Activated T-cell treated with anti-CD3 and anti-CD28 coated beads, Interleukin-2, amount 50 U/mL, for 72 hours (primary cell): Measurements from ENCODE around the gene RIC8B. TPM values are rescaled to one million over a fixed set of nuclear protein-coding genes. Genes with fewer than 3 reads are reported as not detected.

Source experiments
- ATAC-seq, 2 donors: fragments of 150-1000 bp; cut with Tn5 transposase; replicated peaks in 1 of 2; 2 replicates each; pipeline ENCODE4 v1.10.0; 2021; ENCODE audit warnings: moderate library complexity in 2 of 2, mild to moderate bottlenecking in 1 of 2
- DNase-seq, 2 donors: peaks; one replicate each; pipeline ENCODE4 v3.0.0; 2021 to 2022; ENCODE audit warnings: mixed read lengths in 1 of 2
- H3K27ac Mint-ChIP-seq: one replicate; pipeline ENCODE4 v1.8.0; 2022; ENCODE audit warnings: mild to moderate bottlenecking, moderate library complexity, mixed read lengths
- H3K27me3 Mint-ChIP-seq: one replicate; pipeline ENCODE4 v1.8.0; 2022; ENCODE audit warnings: low read depth, mixed read lengths
- H3K36me3 Mint-ChIP-seq, 2 donors: one replicate each; pipeline ENCODE4 v1.8.0; 2022; ENCODE audit warnings: mixed read lengths in 2 of 2, mild to moderate bottlenecking in 1 of 2; ENCODE audit not compliant: insufficient read depth in 2 of 2
- H3K4me1 Mint-ChIP-seq: one replicate; pipeline ENCODE4 v1.8.0; 2022; ENCODE audit warnings: low read depth, mixed read lengths
- H3K4me3 Mint-ChIP-seq, 2 donors: one replicate each; pipeline ENCODE4 v1.8.0; 2022; ENCODE audit warnings: mild to moderate bottlenecking in 2 of 2, mixed read lengths in 2 of 2, moderate library complexity in 2 of 2
- H3K9me3 Mint-ChIP-seq, 2 donors: one replicate each; pipeline ENCODE4 v1.8.0; 2022; ENCODE audit warnings: mixed read lengths in 2 of 2
- total RNA-seq, 2 donors: library from RNA; stranded (reverse); gene quantifications; one replicate each; pipeline ENCODE4 v1.2.3, GENCODE V29; 2022

The RIC8B gene
- total RNA-seq, 2 donors from 2014 or later: 11.8 to 15.2 TPM

DNA sequence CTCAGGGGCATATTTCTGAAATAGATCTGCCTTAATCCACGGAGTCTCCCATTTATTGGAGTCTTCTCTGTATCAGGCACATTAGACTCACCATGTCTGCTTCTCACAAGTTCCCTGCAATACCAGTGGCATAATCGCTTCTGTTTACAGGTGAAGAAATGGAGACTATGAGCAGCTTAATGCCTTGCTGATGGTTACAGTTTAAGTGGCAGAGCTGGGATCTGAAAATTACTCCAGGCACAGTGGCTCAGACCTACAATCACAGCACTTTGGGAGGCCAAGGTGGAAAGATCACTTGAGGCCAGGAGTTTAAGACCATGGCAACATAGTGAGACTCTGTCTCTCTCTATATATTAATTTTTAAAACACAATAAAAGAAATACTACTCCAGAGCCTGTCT, 7.3 kb upstream of the RIC8B start:
- H3K4me3 Mint-ChIP-seq: peak overlapping the region; percentile 69 to 71

DNA sequence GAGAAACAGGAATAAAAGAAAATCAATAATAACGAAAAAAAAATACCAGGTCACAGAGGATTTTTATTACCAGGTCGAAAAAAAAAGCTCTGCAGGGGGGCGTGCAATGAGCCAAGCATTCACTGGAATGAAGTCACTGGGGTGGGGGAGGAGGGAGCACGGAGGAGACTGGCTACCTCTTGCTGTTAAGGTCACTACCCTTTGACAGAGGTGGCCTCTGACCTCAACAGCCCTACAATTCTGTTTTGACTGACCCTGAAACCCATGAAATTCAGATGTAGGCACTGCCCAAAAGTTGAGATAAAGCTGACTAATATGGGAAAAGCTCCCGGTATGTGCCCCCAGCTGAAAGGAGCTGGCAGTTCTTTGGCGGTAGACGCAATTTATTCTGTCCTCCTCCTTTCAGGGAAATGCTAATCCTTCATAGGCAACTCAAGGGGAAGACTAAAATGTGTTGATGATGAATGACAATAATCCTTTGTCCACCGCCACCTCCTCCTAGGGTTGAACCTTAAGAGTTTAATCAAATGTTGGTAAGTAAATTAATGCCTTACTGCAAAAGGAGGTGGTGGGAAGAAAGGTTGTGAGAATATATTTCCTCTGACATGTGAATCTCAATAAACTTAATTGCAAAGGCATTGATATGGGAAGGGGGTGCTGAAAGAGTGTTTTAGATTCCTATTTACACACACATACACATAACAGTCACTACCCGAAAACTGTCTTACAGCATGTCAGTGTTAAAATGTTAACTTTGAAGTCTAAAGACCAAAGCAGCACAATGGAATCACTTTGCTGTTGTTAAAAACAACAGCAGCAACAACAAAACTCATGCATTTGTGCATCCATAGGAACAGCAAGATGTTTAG, 6.3 kb upstream of the RIC8B start:
- H3K4me1 Mint-ChIP-seq: peaks cover 23% of the 10 kb centered on the region
- no peaks in the 10 kb centered on the region for H3K36me3 Mint-ChIP-seq
- no peaks in the 10 kb centered on the region for H3K27me3 Mint-ChIP-seq
- peak overlapping the region in 1 of 2 donors; percentile 47 for H3K4me3 Mint-ChIP-seq
- DNase-seq (no peak), ATAC-seq (no peak)
- no peak overlapping the region for H3K27ac Mint-ChIP-seq
- no peaks in the 10 kb centered on the region for H3K9me3 Mint-ChIP-seq

More for the DNA sequence above, 7.3 kb upstream of the RIC8B start:
- Mint-ChIP-seq H3K36me3 (no peaks in the 10 kb centered on the region), H3K4me1 (peaks cover 23% of the 10 kb centered on the region), H3K9me3 (no peaks in the 10 kb centered on the region), H3K27ac (peak overlapping the region; percentile 78), H3K27me3 (no peaks in the 10 kb centered on the region)
- ATAC-seq (no peak), DNase-seq (no peak)

DNA sequence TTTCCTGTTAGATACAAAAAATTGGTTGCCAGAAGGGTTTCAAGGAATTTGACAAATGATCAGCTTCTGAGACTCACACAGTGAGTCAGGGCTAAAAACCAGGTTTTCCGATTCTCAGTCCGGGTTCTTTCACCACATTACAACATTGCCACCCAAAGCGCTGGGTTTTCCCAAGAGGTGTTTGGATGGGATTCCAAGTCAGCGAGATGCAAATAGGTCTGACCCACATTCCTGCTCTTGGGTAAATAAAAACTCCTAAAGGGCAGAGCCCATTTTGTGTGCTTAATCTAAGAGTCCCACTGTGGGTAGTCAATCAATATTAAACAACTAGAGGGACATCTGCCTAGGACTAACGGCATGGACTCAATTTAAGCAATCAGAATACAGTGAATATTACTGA, 5.4 kb upstream of the RIC8B start:
- Mint-ChIP-seq H3K9me3 (no peaks in the 10 kb centered on the region), H3K4me1 (peaks cover 23% of the 10 kb centered on the region), H3K4me3 (no peak overlapping the region), H3K27ac (no peak overlapping the region), H3K36me3 (peaks cover 0 to 2% of the 10 kb centered on the region in 2 donors), H3K27me3 (no peaks in the 10 kb centered on the region)
- no peak for ATAC-seq
- DNase-seq: no peak

DNA sequence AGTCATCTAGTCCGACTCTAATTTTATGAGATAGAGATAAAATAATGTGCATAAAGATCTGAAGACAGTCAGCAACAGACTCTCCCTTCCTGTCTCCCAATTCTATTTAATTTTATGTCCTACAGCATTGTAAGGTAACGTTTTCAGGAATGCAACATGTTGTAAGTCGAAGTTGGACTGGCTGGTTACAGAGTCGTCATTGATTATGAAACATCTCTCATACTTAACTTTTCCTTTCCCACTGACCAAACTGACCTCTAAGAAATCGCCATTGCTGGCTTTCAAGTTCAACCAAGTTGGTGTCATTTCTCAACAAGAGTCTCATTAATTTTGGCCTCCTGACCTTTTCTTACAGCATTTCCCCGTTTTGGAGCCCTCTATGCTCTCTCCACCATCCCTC, 4.9 kb upstream of the RIC8B start:
- Mint-ChIP-seq H3K27ac (no peak overlapping the region), H3K9me3 (no peaks in the 10 kb centered on the region), H3K4me3 (no peak overlapping the region), H3K27me3 (no peaks in the 10 kb centered on the region), H3K4me1 (peaks cover 23% of the 10 kb centered on the region), H3K36me3 (peaks cover 0 to 4% of the 10 kb centered on the region in 2 donors)
- DNase-seq: no peak
- no peak for ATAC-seq

DNA sequence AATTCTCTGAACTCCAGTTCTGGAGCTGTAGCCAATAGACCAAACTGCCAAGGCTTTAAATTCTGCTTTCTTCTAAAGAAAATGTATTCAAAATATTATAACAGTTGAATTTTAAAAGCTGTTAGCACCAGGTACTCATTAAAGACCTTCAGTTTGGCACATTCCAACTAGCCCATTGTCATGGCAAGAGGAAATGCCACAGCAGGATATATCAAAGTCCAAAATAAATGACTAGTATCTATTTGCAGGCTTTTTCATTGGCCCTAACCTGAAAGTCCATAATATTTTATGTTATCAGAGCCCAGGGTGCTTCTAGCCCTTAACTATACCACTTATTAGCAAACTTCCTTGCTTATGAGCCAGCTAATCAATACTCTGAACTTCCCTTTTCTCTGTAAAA, 3.1 kb upstream of the RIC8B start:
- Mint-ChIP-seq H3K4me1 (peaks cover 34% of the 10 kb centered on the region), H3K27ac (no peak overlapping the region), H3K9me3 (no peaks in the 10 kb centered on the region), H3K4me3 (no peak overlapping the region), H3K27me3 (no peaks in the 10 kb centered on the region), H3K36me3 (peaks cover 3 to 8% of the 10 kb centered on the region in 2 donors)
- DNase-seq (no peak), ATAC-seq (no peak)

DNA sequence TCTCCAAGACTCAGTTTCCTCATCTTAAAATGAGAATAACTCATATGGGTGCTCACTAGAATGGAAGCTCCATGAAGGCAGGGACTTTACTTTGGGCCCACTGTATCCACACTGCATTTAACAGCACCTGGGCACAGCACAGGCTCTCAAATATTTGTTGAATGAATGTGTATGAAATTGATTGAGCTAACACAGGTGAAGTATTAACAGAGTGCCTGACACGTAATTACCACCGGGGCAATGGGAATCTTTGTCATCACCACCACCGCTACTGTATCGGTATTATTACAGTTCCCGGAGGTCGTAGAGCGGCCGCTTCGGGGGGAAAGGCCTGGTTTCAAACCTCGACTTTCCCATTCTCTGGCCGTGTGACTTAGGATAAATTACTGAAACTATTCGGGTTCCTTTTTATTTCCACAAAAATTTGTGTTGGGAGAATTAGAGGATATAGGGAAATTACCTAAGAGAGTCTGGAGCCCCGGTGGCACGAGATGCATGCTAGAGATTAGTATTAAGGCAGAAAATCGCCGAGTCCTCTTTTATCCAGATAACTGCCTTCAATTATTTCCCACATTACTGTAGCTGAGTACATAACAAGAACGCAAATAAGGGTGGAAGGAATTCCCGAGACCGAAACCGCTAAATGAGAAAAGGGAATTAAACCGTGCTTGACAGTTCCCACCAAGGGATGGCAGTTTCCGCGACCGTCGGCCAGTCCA, 1.0 kb upstream of the RIC8B start:
- ATAC-seq: no peak
- DNase-seq: no peak

DNA sequence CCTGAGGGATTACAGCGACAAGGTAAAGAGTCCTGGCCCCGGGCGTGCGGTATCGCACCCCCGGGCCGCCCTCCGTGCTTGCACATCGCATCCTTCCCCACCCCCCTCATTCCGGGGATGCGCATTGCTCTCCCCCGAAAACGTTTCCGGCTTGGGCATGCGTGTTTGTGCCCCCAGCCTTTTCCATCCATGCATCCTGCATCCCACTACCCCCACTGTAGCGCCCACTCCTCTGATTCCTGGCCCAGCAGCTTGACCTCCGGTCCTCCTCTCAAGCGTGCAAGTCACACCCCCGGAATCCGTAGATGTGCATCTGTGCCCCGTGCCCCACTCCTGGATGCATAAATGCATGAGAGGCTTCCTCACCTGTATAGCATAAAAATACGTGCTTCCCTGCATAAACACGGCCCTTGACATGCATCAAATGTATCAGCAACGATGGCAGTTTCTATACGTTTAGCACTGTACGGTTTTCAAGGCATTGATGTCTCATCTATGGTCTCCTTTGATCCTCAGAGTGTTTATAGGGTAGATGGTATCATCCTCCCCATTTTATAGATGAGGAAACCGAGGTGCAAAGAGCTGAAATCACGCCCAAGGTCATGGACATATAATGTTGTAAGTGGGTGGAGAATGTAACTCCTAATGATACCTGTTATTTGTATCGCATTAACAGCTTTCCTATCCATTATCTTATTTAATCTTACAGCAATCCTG, 484 bp downstream of the RIC8B start:
- H3K9me3 Mint-ChIP-seq: no peaks in the 10 kb centered on the region
- H3K27me3 Mint-ChIP-seq: no peaks in the 10 kb centered on the region
- ATAC-seq (peak in 1 of 2 donors; percentile 16), DNase-seq (peak in 1 of 2 donors; percentile 32)
- H3K4me3 Mint-ChIP-seq: peak overlapping the region; percentile 95 to 99
- peaks cover 3 to 8% of the 10 kb centered on the region in 2 donors for H3K36me3 Mint-ChIP-seq
- peaks cover 27% of the 10 kb centered on the region for H3K4me1 Mint-ChIP-seq
- H3K27ac Mint-ChIP-seq: peak overlapping the region; percentile 89

More for the DNA sequence above, 1.0 kb upstream of the RIC8B start:
- no peaks in the 10 kb centered on the region for H3K27me3 Mint-ChIP-seq
- H3K4me3 Mint-ChIP-seq: peak overlapping the region; percentile 95 to 99
- peaks cover 27% of the 10 kb centered on the region for H3K4me1 Mint-ChIP-seq
- peak overlapping the region; percentile 93 for H3K27ac Mint-ChIP-seq
- H3K36me3 Mint-ChIP-seq: peaks cover 3 to 8% of the 10 kb centered on the region in 2 donors
- H3K9me3 Mint-ChIP-seq: no peaks in the 10 kb centered on the region

DNA sequence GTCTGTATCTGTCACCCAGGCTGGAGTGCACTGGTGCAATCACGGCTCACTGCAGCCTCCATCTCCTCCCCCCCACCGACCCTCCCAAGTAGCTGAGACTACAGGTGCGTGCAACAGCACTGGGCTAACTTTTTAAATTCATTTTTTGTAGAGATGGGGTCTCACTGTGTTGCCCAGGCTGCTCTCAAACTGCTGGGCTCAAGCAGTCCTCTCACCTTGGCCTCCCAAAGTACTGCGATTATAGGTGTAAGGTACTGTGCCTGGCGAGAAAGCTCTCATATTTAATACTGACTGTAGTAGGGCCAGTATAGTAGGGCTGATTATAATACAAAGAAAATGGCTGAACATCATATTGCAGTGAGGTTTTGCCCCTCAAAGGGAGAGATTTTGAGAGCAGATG, 2.4 kb downstream of the RIC8B start:
- no peak for ATAC-seq
- H3K9me3 Mint-ChIP-seq: no peaks in the 10 kb centered on the region
- H3K4me1 Mint-ChIP-seq: peaks cover 27% of the 10 kb centered on the region
- DNase-seq: no peak
- H3K27ac Mint-ChIP-seq: no peak overlapping the region
- peaks cover 3 to 8% of the 10 kb centered on the region in 2 donors for H3K36me3 Mint-ChIP-seq
- no peak overlapping the region for H3K4me3 Mint-ChIP-seq
- H3K27me3 Mint-ChIP-seq: no peaks in the 10 kb centered on the region

DNA sequence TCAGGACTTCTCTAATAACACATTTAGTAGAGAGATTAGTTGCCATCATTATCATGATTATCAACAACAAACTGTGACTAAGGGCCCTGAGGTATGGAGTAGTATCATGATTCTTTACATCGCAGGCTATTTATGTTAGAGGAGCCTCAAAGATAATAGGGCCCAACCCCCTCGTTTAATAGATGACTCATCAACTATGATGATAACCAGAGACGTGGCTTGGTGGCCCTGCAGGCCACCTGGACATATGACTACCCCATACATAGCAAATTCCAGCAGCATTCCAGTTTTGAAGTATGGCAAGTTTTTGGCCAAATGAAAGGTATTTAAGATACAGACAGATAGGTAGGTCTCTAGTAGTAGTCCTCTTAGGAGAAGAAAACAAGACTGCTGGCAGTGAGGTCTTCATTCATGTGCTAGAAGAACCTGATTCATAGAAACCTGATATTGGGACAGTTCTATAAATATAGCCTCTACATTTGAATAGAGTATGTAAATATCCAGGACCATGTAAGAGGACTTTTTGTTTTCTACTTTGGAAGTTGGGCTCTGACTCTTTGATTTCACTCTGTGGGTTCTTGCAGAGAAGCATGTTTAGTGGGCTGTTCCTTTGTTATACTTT, 5.6 kb downstream of the RIC8B start:
- ATAC-seq (no peak), DNase-seq (no peak)
- H3K4me3 Mint-ChIP-seq: no peak overlapping the region
- H3K9me3 Mint-ChIP-seq: no peaks in the 10 kb centered on the region
- no peaks in the 10 kb centered on the region for H3K27me3 Mint-ChIP-seq
- H3K4me1 Mint-ChIP-seq: peaks cover 30% of the 10 kb centered on the region
- peaks cover 2 to 6% of the 10 kb centered on the region in 2 donors for H3K36me3 Mint-ChIP-seq
- H3K27ac Mint-ChIP-seq: no peak overlapping the region

DNA sequence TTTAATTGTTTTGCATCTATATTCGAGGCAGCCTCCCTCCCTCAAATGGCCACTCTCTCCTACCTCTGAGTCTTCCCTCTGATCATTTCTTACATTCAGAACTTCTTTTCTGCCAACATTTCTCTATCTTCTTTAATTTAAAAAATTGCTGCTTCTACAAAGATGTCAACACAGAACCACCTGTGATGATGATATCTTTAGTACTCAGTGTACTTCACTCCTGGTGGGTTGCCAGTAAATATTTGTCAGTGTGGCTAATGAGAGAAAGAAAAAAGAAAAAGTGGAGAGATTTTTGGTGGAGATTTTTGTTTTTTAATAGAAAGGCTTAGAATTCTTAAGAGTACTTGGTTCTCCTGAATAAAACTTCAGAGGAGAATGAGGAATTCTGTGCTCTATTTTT, 8.1 kb downstream of the RIC8B start:
- peaks cover 6% of the 10 kb centered on the region for H3K4me1 Mint-ChIP-seq
- no peaks in the 10 kb centered on the region for H3K27me3 Mint-ChIP-seq
- DNase-seq (no peak), ATAC-seq (no peak)
- no peak overlapping the region for H3K27ac Mint-ChIP-seq
- peaks cover 4 to 5% of the 10 kb centered on the region in 2 donors for H3K36me3 Mint-ChIP-seq
- no peaks in the 10 kb centered on the region for H3K9me3 Mint-ChIP-seq
- H3K4me3 Mint-ChIP-seq: no peak overlapping the region

DNA sequence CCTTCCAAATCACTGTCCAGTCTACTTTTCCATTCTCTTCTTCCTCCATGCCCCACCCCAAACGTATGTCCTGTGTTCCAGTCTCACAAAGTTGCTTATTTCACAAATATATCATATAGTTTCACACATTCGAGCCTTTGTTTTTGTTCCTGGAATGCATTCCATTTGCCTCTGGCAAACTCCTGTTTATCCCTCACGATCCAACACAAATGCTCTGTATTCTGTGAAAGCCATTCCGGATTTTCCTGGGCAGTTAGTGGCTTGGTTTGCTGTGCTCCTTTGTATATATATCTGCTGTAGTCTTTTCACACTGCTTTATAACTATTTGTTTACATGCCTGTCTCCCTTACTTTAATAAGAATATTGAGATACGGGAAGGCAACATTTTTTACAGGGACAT, 9.0 kb downstream of the RIC8B start:
- peaks cover 4 to 5% of the 10 kb centered on the region in 2 donors for H3K36me3 Mint-ChIP-seq
- no peaks in the 10 kb centered on the region for H3K9me3 Mint-ChIP-seq
- peaks cover 6% of the 10 kb centered on the region for H3K4me1 Mint-ChIP-seq
- H3K4me3 Mint-ChIP-seq: no peak overlapping the region
- ATAC-seq: no peak
- H3K27me3 Mint-ChIP-seq: no peaks in the 10 kb centered on the region
- DNase-seq: no peak
- no peak overlapping the region for H3K27ac Mint-ChIP-seq

DNA sequence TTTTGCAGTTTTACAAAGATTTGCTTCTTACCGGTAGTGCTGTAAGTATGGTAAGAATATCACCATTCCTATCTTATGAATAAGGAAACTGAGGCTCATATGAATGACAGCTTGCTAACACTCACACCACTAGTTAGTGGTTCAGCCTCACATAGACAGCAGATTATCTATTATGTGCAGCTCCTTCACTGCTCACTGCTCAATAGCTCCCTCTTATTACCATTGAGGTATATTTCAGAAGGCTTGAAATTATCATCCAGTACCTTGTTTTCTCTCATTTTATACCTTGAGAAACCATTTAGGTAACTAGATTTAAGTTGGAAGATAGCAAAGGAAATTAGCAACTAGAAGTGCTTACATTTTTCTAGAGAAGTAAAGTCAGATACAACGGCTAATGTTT, 15.5 kb downstream of the RIC8B start:
- ATAC-seq: no peak
- Mint-ChIP-seq H3K36me3 (peaks cover 2 to 12% of the 10 kb centered on the region in 2 donors), H3K4me1 (no peaks in the 10 kb centered on the region), H3K27ac (no peak overlapping the region), H3K9me3 (peaks cover 0 to 2% of the 10 kb centered on the region in 2 donors), H3K27me3 (no peaks in the 10 kb centered on the region), H3K4me3 (no peak overlapping the region)
- no peak for DNase-seq
